Measurements from ENCODE around the gene ITGA11.
"Not testable (repeated sequence)": the region's sequence is repeated elsewhere in the genome, so short reads cannot be mapped to it uniquely, and the experiment has no call there.

ITGA11 gene

DNA sequence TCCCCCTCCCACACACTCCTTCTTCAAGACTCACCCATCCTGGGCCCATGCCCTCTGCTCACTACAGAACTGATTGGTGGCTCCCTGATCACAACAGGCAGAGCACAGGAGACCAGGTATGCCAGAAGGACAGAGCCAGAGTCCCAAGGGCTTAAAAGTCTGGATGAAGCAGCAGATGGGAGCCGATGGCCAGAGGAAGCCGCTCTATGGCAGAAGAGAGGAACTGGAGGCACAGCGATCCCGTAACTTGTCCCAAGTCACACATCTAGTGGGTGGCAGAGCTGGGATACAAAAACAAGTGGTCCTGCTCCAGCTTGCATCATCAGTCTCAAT, 20.7 kb downstream of the ITGA11 start:
- DNase-seq (ENCODE audit: low read depth): no peak

DNA sequence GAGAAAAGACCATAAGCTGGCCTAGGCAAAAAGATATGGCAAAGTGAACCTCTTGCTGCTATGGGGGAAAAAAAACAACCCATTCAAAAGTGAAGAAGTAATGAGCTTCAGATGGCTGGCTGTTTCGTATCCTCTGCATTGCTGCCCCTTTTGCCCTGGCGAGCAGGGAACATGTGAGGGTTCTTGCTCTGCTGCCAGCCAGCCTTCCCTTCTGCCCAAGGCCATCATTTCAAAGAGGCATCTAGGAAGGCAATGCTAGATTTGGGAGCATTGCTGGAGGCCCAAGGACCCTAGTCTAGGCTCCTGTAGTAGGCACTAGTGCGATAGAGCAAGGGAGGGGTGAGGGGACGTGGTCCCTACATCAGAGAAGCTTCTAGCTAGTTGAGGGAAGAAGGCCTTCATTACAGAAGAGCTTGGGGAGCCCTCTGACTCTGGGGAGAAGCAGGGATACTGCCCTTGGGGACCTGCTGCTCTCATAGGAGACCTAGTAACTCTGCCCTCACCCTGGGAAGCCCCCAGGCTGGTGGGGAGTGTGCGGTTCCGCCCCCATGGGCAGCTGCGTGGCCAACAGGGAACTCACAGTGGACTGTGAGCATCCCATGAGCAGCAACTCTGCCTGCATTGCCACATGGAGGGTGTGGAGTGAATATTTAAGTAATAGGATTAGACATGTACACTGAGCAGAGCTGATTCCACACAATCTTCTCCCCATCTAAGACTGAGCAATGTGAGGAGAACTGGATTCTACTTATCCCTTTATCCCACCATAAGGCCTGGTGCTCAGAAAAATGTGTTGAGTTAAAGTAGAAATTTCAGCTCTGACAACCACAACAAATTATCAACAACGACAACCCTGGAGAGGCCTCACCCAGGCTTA, 21.3 kb downstream of the ITGA11 start:
- no peak for DNase-seq (ENCODE audit: low read depth)

DNA sequence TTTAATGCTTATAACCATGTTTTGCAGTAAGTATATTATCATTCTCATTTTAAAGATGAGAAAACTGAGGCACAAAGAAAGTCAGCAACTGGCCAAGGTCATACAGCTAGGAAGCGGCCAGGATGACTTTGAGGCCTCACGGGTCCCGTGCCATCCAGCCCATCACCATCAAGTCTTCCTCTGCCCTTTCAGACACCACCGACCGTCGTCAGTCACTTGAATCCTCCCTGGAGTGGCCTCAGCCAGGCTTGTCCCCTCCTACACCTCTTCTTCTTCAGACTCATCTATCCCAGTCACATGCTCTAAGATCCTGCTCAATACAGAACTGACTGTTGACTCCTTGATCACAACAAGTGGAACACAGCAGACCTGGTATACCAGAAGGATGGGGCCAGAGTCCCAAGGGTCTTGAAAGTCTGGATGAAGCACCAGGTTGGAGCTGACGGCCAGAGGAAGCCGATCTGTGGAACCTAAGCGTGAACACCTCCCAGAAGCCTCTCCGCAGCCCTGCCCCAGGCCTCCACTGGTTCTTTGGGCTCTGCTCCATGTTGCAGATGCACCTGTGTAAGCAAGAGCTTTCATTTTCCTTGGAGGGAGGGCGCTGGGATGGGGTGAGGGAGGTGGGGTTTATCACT, 22.1 kb downstream of the ITGA11 start:
- DNase-seq (ENCODE audit: low read depth): no peak

DNA sequence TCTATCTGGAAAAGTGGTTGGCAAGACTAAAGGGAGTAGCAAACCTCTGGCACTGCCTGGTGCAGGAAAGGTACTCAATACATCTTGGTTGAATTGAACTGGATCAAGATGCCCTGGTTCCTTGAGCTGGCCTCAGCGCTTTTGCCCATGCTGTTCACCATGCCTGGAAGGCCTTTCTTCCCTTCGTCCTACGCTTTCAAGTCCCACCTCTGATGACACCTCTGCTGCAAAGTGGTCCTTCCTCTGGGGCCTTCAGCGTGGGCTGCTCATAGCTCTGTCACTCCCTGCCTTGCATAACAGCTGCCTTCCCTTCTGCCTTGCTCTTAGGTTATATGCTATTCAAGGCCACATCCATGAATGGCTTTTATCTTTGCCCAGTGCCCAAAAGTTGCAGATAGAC, 23.0 kb downstream of the ITGA11 start:
- DNase-seq (ENCODE audit: low read depth): no peak

DNA sequence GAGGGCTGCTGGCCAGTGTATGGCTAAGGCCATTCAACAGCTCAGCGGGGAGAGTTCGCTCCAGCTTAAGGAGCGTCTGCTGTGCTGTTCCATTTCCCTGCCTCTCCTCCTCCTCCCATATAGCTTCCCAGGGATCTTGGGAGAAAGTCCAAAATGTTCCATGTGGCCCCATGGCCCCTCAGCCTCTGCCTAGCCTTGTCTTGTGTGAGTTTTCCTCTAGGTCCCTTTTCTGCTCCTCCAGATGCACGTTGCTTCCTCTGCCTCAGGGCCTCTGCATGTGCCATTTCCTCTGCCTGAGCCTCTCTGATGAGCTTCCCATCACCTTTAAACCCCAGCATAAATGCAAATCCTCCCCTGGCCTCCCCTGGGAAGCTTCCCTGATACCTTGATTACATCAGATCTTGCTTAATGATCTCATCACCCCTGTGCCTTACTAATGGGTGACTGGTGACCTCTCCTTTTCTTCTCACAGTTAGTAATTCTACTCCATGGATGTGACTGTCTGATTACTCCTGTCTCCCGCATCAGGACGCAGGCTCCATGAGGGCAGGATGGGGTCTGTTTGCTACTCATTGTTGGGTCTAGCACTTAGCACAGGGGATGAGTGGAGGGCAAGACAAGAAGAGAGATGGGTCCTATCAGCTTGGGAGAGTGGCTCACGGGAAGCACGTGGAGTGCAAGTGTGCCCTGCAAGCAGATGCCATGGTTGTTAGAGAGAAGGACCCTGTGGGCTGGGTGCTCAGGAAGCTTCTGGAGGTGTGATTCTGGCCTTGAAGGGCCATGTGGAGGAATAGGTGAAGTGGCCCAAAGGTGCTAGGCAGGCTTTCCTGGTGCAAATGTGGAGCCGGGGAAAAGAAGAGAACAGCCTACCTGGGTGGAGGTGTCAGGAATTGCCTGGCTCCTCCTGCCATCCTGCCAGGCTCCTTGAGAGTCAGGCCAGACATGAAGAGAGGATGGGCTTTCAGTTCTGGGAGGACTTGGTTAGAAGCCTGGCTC, 23.8 kb downstream of the ITGA11 start:
- DNase-seq (ENCODE audit: low read depth): no peak

DNA sequence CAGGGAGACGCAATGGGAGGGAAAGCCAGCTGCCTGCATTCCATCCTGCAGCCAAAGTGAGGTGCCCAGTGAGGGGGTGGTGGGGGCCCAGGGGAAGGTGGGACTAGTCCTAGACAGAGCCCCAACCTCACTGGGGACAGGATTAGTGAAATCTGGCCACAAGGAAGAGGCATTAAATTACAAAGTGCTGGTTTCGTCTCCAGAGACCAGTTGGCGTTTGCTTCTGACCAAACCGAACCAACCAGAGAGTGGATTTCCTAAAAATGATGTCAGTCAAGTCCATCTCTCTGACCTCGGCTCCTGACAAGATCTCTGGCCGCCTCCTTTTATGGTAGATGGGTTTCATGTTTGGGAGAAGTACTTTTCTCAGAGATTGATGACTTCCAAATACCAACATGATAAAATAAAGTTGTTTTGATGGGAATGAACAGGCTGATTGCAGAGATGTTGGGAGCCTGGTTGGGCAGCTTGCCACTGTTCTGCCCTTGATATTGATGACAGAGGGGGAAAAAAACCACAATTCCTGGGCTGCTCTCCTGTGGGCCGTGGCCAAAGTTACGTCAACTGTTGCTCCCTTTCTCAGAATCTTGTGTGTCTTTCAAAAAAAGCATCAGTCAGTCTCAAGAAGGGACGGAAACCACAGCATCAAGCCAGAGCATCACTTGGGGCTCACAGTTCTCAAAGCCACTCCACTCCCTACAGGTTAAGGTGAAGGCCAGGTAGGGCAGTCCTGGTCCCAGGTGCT, 24.6 kb downstream of the ITGA11 start:
- no peak for DNase-seq (ENCODE audit: low read depth)

DNA sequence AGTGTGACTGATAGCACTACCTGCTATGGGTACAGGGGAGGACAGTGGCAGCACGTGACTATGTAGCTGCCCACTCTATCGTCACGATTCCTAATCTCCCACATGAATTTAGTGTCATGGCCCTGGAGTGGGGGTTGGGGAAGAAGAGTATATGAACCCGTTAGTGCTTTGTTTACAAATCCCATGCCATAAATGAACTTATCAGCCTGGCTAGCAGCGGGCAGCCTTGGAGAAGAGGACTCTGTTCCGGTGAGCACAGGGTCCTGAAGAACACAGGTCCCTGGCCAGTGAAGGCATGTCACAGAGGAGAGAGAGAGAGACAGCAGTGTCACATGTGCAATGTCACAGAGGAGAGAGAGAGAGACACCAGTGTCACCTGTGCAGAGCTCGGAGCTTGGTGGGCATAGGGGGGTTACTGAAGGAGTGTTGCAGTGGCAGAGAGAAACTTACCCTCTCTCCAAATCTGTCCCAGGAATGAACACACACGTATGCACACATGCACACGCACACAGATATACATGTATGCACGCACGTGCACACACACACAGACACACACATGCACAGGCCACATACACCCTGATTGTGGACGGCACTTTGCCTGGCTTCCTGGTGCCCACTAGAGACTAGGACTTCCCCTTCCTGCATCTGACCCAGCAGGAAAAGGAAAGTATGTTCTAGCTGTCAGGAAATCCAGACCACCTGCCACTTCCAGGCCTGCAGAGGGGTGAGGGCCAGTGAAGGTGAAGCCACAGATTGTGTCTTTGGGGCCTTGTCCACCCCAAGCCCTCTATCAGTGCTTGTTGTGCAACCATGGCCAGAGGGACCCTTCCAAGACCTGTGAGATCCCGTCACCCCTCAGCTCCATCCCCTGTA, 26.3 kb downstream of the ITGA11 start:
- no peak for DNase-seq (ENCODE audit: low read depth)

DNA sequence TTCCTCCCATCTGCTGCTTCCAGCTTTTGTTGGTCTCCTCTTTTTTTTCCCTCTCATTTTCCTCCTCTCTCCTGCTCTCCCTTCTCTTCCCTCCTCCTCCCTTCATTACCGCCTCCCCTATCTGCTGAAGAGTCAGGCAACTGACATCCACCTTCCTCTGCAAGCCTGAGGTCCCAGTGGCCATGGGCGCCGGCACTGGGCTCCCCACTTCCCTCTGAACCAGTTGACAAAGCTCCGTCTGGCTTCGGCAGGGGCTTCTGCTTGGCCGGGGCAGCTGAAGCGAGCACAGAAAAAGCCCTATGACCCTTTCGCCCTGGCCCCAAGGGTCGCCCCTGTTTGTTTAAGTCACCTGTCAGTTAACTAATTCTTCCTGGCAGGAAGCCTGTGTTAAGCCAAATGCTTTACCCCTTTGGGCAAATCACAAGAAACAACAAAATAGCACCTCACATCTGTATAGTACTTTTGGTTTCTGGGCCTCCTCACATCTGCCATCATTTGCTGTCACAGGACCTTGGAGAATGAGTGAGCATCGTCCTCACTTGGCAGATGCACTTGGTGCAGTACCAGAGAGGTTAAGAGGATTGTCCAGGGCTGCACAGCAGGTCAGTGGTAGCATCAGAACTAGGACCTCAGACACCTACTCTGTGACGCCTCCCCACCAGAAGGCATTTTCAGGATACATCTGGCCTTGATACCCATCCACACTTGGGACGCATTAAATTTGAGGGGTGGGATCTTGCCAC, 27.7 kb downstream of the ITGA11 start:
- DNase-seq (ENCODE audit: low read depth): no peak

DNA sequence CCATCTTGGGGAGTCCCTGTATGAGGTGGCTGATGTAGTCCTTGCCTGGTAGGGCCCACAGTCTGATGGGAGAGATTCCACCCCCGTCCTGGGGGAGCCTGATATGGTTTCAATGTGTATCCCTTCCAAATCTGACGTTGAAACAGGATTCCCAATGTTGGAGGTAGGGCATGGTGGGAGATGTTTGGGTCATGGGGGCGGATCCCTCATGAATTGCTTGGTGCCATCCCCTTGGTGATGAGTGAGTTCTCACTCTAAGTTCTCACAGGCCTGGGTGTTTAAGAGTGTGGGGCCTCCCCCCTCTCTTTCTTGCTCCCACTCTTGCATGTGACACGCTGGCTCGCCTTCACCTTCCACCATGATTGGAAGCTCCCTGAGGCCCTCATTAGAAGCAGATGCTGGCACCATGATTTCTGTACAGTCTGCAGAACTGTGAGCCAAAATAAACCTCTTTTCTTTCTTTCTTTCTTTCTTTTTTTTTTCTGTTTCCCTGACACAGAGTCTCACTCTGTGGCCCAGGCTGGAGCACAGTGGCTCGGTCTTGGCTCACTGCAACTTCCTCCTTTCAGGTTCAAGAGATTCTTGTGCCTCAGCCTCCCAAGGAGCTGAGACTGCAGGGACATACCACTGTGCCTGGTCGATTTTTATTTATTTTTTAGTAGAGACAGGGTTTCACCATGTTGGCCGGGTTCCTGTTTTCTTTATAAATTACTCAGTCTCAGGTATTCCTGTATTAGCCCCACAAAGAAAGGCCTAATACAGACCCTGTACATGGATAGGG, 28.6 kb downstream of the ITGA11 start:
- no peak for DNase-seq (ENCODE audit: low read depth)

DNA sequence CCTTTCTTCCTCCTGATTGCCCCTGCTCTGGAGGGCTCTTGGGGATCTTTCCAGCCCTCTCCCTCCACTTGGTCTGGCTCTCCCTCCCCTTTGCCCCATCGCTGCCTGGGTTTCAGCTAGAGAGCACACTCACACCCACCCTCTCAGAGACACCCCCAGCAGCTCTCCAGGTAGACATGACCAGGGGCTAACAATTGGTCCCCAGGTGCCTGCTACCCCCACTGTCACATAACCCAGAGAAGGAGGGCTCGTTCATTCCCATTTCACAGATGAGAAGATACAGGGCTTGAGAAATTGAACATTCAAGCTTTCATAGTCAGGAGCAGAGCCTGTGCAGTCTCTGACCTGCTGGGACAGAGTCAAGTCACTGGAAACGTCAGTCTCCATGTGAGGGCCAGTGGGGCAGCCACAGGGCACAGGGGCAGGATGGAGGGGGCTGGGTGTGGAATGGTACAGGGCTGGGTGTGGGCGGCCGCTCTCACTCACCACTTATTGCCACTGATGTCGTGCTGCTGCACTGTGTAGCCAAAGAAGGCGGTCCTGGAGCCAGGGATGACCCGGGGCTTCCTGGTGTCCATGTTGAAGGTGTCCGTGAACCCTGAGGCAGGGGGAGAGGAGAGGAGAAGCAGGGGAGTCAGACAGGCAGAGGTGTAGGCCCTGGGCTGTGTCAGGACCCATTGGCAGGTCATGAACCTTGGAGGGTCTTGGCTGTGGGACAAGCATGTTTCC, 29.4 kb downstream of the ITGA11 start:
- DNase-seq (ENCODE audit: low read depth): no peak

DNA sequence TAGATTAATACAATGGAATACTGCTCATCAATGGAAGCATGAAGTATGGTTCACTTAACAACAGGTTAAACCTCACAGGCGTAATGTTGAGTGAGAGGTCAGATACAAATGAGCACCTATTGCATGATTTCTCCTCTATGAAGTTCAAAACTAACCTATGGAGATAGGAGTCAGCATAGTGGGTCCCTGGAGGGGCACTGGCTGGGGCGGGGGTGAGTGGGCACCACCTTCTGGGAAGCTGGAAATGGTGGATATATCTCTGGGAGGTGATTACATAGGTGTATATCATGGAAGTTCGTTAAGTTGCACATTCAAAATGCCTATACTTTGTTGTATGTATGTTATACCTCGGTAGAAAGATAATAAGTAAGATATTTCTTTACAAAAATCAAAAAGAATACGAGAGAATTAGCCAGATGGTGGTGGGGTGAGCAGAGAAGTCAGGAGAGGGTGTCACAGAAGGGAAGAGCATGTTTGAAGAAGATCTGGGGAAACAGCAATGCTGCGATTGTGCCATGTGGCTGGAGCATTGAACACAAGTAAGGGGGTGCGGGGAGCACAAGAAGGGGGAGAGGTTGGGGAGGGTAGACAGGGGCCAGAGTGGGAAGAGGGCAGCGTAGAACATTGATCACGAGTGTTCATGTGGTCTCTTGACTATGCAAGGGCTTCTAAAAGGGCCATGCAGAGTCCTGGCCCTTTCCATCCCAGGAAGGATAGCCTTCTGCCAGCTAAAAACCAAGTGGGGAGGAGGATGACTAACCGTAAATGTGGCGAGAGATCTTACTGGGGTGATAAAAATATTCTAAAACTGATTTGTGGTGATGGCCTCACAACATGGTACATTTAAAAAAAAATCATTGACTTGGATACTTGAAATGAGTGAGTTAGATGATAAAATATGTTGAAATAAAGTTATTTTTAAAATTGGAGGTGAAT, 30.2 kb downstream of the ITGA11 start:
- no peak for DNase-seq (ENCODE audit: low read depth)

DNA sequence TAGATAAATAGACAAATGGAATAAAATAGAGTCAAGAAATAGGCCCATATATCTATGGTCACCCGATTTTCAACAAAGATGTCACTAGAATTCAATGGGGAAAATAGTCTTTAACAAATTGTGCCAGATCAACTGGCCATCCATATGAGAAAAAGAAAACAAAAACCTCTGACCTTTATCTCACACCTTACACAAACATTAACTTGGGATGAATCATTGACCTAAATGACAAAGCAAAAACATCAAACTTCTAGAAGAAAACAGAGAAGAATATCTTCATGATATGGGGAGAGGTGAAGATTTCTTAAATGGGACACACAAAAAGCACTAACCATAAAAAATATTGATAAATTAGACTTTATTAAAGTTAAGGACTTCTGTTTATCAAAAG, 31.9 kb downstream of the ITGA11 start:
- peak; percentile 49 for DNase-seq (ENCODE audit: low read depth)

DNA sequence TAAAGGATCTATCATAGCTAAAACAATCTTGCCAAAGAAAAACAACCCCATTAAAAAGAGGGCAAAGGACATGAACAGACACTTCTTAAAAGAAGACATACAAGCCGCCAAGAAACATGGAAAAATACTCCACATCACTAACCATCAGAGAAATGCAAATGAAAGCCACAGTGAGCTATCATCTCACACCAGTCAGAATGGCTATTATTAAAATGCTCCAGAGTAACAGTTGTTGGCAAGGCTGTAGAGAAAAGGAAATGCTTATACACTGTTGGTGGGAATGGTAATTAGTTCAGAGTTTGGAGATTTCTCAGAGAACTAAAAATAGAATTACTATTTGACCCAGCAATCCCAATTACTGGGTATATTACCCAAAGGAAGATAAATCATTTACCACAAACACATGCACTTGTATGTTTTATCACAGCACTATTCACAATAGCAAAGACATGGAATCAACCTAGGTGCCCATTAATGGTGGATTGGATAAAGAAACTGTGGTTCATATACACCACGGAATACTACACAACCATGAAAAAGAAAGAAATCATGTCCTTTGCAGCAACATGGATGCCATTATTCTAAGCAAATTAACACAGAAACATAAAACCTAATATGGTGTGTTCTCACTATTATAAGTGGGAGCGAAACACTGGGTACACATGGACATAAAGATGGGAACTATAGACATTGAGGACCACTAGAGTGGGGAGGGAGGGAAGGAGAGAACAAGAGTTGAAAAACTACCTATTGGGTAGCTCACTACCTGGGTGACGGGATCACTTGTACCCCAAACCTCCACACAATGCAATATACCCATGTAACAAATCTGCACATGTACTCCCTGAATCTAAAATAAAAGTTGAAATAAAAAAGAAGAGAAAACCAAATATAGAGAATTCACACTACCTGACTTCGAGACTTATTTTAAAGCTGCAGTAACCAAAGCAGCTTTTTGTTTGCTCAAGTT, 32.6 kb downstream of the ITGA11 start:
- DNase-seq (ENCODE audit: low read depth): no peak

DNA sequence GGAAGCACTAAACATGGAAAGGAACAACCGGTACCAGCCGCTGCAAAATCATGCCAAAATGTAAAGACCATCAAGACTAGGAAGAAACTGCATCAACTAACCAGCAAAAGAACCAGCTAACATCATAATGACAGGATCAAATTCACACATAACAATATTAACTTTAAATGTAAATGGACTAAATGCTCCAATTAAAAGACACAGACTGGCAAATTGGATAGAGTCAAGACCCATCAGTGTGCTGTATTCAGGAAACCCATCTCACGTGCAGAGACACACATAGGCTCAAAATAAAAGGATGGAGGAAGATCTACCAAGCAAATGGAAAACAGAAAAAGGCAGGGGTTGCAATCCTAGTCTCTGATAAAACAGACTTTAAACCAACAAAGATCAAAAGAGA, 34.0 kb downstream of the ITGA11 start:
- not testable (repeated sequence) for DNase-seq (ENCODE audit: low read depth)

DNA sequence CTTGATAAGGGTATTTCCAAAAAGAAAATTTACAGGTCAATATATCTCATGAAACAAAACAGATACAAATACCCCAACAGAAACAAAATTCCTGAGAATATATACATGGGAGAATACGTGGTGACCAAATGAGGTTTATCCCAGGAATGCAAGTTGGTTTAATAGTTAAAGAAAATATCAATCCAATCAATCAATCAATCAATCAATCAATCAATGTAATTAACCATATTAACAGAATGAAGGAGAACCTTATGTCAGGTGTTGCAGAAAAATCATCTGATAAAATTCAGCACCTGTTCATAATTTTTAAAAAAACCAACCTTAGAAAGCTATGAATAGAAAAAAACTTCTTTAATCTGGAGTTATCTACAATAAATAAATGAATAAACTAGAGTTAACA, 35.9 kb downstream of the ITGA11 start:
- no peak for DNase-seq (ENCODE audit: low read depth)

DNA sequence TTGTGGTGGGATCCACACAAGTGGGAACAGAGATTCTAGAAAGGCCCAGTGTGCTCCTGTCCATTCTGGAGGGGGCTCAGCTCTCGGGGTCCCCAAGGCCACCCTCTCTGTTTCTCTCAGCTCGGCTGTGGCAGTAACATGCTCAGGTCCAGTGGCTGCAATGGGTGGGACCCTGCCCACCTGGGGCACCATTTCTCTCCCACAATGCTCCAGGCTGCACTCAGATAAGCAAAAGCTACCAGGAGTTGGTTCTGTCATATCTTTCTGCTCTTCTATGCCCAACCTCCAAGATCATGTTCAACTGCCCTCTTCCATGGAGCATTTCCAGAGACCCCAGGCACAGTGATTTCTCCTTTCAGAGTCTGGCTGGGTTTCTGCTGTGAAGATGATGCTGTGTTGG, 40.8 kb downstream of the ITGA11 start:
- DNase-seq (ENCODE audit: low read depth): no peak

All from ELR (cell line).